Kidney (tissue), 14 donors: ENCODE data around the gene KCTD11. TPM values are rescaled to one million over a fixed set of nuclear protein-coding genes. Genes with fewer than 3 reads are reported as not detected.

Source experiments
- DNase-seq, 5 donors: peaks; one replicate each; pipeline ENCODE4 v3.0.0-alpha.2; 2013 to 2020
- FAIRE-seq: peaks from 2 replicates; lab custom pipeline; 2012; peaks lifted over from hg19 to GRCh38; lab: Jason Lieb, UNC
- H3K27ac ChIP-seq, 2 donors: one replicate each; pipeline ENCODE4 v1.7.0; 2013; ENCODE audit warnings: low read depth in 2 of 2, low read length in 2 of 2, inconsistent platforms in 1 of 2
- H3K27me3 ChIP-seq: one replicate; pipeline ENCODE4 v1.7.1; 2013; ENCODE audit warnings: low read length, inconsistent platforms; ENCODE audit not compliant: control insufficient read depth, insufficient read depth
- H3K36me3 ChIP-seq, 3 donors: one replicate each; pipeline versions ENCODE4 v1.7.0 to v1.7.1; 2013; ENCODE audit warnings: low read length in 3 of 3, control low read depth in 1 of 3, inconsistent platforms in 1 of 3; ENCODE audit not compliant: insufficient read depth in 3 of 3, control insufficient read depth in 2 of 3
- H3K4me1 ChIP-seq, 3 donors: one replicate each; pipeline versions ENCODE4 v1.7.0 to v1.7.1; 2013; ENCODE audit warnings: low read length in 3 of 3, inconsistent platforms in 1 of 3, low read depth in 1 of 3; ENCODE audit not compliant: control insufficient read depth in 2 of 3, insufficient read depth in 2 of 3
- H3K4me3 ChIP-seq, 3 donors: one replicate each; pipeline versions ENCODE4 v1.7.0 to v1.8.1; 2013; ENCODE audit warnings: low read length in 3 of 3, control low read depth in 1 of 3, inconsistent platforms in 1 of 3
- H3K9ac ChIP-seq, 3 donors: one replicate each; pipeline versions ENCODE4 v1.7.0 to v1.7.1; 2013; ENCODE audit warnings: low read length in 3 of 3, control low read depth in 1 of 3, inconsistent platforms in 1 of 3
- H3K9me3 ChIP-seq, 3 donors: one replicate each; pipeline versions ENCODE4 v1.7.0 to v1.7.1; 2013; ENCODE audit warnings: low read length in 3 of 3, control low read depth in 1 of 3, inconsistent platforms in 1 of 3; ENCODE audit not compliant: control insufficient read depth in 2 of 3, insufficient read depth in 1 of 3
- CTCF ChIP-seq: IDR thresholded peaks from 3 replicates; pipeline ENCODE4 v1.5.1; 2012; ENCODE audit warnings: mild to moderate bottlenecking, moderate library complexity, borderline replicate concordance; ENCODE audit not compliant: insufficient read depth; ENCODE audit errors: extremely low read depth
- intact Hi-C: fragments of 100-400 bp; cut with DNase I; formaldehyde crosslinking; loops from one replicate; pipeline ENCODE4 v1.11.1; 2022
- polyA plus RNA-seq: library from polyadenylated mRNA; stranded (reverse); fragments of 350-450 nt; fragmentation: Illumina TruSeq; extraction: RNeasy Lipid Tissue Mini Kit (QIAGEN cat#74804); gene quantifications from one replicate; pipeline ENCODE4 v1.2.3, GENCODE V29; 2014; ENCODE audit warnings: low read depth, low replicate concordance; ENCODE audit not compliant: insufficient read depth
- total RNA-seq: library from RNA; stranded (reverse); fragmentation: NEBNext Ultra II Directional; extraction: Animal tissue kit (Norgen Biotek cat#: 25700); gene quantifications from one replicate; pipeline ENCODE4 v1.2.1, GENCODE V29; 2021
- donor health status: control.
- donor health status: control.
- donor health status: control.
- donor health status: control.
- donor health status: control.
- donor health status: DM: yes; HTN: yes; CAD: no.
- donor health status: Normal renal cell carcinoma (clear cell type).

KCTD11 gene
- total and polyA plus RNA-seq, 2 donors from 2014 or later = 7.2 to 14.4 TPM

DNA sequence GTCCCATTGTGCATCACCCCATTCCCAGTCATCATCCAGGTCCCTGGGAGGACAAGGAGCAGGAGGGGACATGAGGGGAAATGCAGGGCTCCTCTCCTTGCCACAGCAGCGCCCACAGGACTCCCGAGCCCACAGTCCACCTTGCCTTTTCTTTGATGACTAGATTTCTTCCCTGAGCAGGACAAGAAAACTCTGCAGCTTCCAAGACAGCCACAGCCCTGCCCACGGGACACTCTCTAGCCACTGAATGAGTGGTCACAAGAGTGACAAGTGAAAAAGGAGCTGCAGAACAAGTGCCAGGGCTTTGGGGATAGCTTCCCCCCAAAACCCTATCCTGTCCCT is 27.6 kb upstream of the KCTD11 start:
- no peaks in the 10 kb centered on the region for H3K27me3 ChIP-seq
- no peak overlapping the region for H3K9ac ChIP-seq
- H3K27ac ChIP-seq = no peak overlapping the region
- DNase-seq (no peak), FAIRE-seq (no peak)
- intact Hi-C loops = no loop called here
- no peaks in the 10 kb centered on the region for H3K9me3 ChIP-seq
- no peak for TF ChIP-seq CTCF
- peaks cover 5 to 37% (median 23%) of the 10 kb centered on the region in 3 donors for H3K36me3 ChIP-seq
- peaks cover 0 to 24% (median 7%) of the 10 kb centered on the region in 3 donors for H3K4me1 ChIP-seq
- H3K4me3 ChIP-seq = no peak overlapping the region

GRCh38 chr17:7325031-7325528 is 26.9 kb upstream of the KCTD11 start:
- DNase-seq (no peak), FAIRE-seq (no peak)
- TF ChIP-seq CTCF = no peak

GRCh38 chr17:7326186-7326585 is 25.8 kb upstream of the KCTD11 start:
- FAIRE-seq (no peak), DNase-seq (no peak)
- intact Hi-C loops = no loop called here
- Histone ChIP-seq H3K9me3 (no peaks in the 10 kb centered on the region), H3K27me3 (no peaks in the 10 kb centered on the region), H3K9ac (no peak overlapping the region), H3K4me1 (peaks cover 0 to 27% (median 7%) of the 10 kb centered on the region in 3 donors), H3K27ac (no peak overlapping the region), H3K36me3 (peaks cover 5 to 30% (median 15%) of the 10 kb centered on the region in 3 donors), H3K4me3 (no peak overlapping the region)
- TF ChIP-seq CTCF = no peak

More at GRCh38 chr17:7325031-7325528, 26.9 kb upstream of the KCTD11 start:
- Histone ChIP-seq H3K9ac (no peak overlapping the region), H3K4me1 (peaks cover 0 to 27% (median 7%) of the 10 kb centered on the region in 3 donors), H3K4me3 (no peak overlapping the region), H3K27ac (no peak overlapping the region), H3K36me3 (peaks cover 5 to 37% (median 23%) of the 10 kb centered on the region in 3 donors), H3K9me3 (no peaks in the 10 kb centered on the region), H3K27me3 (no peaks in the 10 kb centered on the region)
- intact Hi-C loops = no loop called here

DNA sequence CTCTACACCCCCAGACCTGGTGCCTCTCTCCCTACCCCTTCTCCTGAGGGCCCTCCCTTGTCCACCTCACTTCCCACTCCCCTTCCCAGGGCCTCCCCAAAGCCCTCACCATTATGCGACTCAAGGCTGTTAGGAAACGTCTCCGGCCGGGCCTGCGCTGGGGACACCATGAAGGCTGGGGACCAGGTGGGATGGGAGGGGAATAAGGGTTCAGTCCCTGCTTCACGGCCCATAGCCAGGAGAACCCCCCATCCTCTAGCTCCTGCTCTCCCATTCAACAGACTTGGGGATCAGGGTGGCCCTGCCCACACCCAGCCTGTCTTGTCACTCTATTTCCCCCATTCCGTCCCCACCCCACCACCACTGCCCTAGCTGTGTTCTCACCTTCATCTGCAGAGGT is 24.9 kb upstream of the KCTD11 start:
- H3K4me3 ChIP-seq = no peak overlapping the region
- intact Hi-C loops = no loop called here

More for the DNA sequence above, 24.9 kb upstream of the KCTD11 start:
- Histone ChIP-seq H3K4me1 (peaks cover 0 to 22% (median 7%) of the 10 kb centered on the region in 3 donors), H3K27me3 (no peaks in the 10 kb centered on the region), H3K36me3 (peaks cover 5 to 23% (median 15%) of the 10 kb centered on the region in 3 donors), H3K9ac (no peak overlapping the region), H3K27ac (no peak overlapping the region), H3K9me3 (no peaks in the 10 kb centered on the region)
- FAIRE-seq = no peak
- no peak for DNase-seq
- no peak for TF ChIP-seq CTCF
